Activated CD4-positive, alpha-beta memory T cell treated with anti-CD3 and anti-CD28 coated beads for 36 hours (primary cell): ENCODE measurements around the gene PAXIP1. TPM values are rescaled to one million over a fixed set of nuclear protein-coding genes. Genes with fewer than 3 reads are reported as not detected.

Source experiments
- CTCF ChIA-PET: fragments of 350-600 bp; sonication (Branson Sonifier 250); formaldehyde crosslinking; loops from one replicate; lab custom pipeline; 2021; ENCODE audit warnings: antibody characterized with exemption, inconsistent platforms; lab: Charles Lee
- POLR2A ChIA-PET: fragments of 350-600 bp; sonication (Branson Sonifier 250); formaldehyde crosslinking; loops from one replicate; lab custom pipeline; 2021; ENCODE audit warnings: antibody characterized with exemption; lab: Charles Lee
- DNase-seq: peaks from one replicate; pipeline ENCODE4 v3.0.0-alpha.2; 2020
- H3K27ac Mint-ChIP-seq: one replicate; pipeline ENCODE4 v1.8.0; 2021; ENCODE audit warnings: mixed read lengths
- H3K27me3 Mint-ChIP-seq: one replicate; pipeline ENCODE4 v1.8.0; 2021; ENCODE audit warnings: mixed read lengths
- H3K36me3 Mint-ChIP-seq: one replicate; pipeline ENCODE4 v1.8.0; 2021; ENCODE audit warnings: mixed read lengths
- H3K4me1 Mint-ChIP-seq: one replicate; pipeline ENCODE4 v1.8.0; 2021; ENCODE audit warnings: low read depth, mixed read lengths
- H3K4me3 Mint-ChIP-seq: one replicate; pipeline ENCODE4 v1.8.0; 2021; ENCODE audit warnings: mild to moderate bottlenecking, mixed read lengths
- H3K9me3 Mint-ChIP-seq: one replicate; pipeline ENCODE4 v1.8.0; 2021; ENCODE audit warnings: mixed read lengths
- intact Hi-C: fragments of 100-400 bp; cut with micrococcal nuclease; formaldehyde crosslinking; loops from one replicate; pipeline ENCODE4 v1.15.1; 2023
- total RNA-seq, 2 experiments: library from RNA; stranded (reverse); gene quantifications; one replicate each; pipeline ENCODE4 v1.2.3, GENCODE V29; 2021

PAXIP1 gene
- total RNA-seq, 2 experiments from 2014 or later, result 21.7 to 22.2 TPM

GRCh38 chr7:154896076-154896475 is 106.8 kb downstream of the PAXIP1 start:
- Mint-ChIP-seq H3K9me3 (no peaks in the 10 kb centered on the region), H3K4me3 (no peak overlapping the region), H3K27ac (no peak overlapping the region), H3K27me3 (no peaks in the 10 kb centered on the region), H3K36me3 (no peaks in the 10 kb centered on the region), H3K4me1 (no peaks in the 10 kb centered on the region)
- CTCF ChIA-PET, result interaction anchor here (1.9 kb wide), 1 partner anchor 17 kb away, joined by 6 read pairs; no protein-coding TSS in a partner anchor
- no peak for DNase-seq
- POLR2A ChIA-PET, result no interaction called here
- intact Hi-C loops, result no loop called here

Other genes starting within 250 kb of the PAXIP1 start
- not detected for gene HTR5A, start 67.2 kb upstream of the PAXIP1 start, total RNA-seq